Heart right ventricle (tissue), 16 donors: Measurements from ENCODE around the gene ZNF555. TPM values are rescaled to one million over a fixed set of nuclear protein-coding genes. Genes with fewer than 3 reads are reported as not detected.

ENCODE experiments used
- ATAC-seq, 8 donors: fragments of 200-7000 bp; cut with Tn5 transposase; one replicate each; pipeline ENCODE4 v1.9.1; 2020; ENCODE audit warnings: mild to moderate bottlenecking in 8 of 8, moderate library complexity in 8 of 8, moderate number of reproducible peaks in 1 of 8
- DNase-seq, 2 donors: peaks; one replicate each; pipeline ENCODE4 v3.0.0-alpha.2; 2020
- H3K27ac ChIP-seq, 10 donors: fragments of 200-600 bp; sonication (generic) in 2 of 10; one replicate each; pipeline versions ENCODE4 v1.5.0 to v1.8.0; 2020 to 2022; ENCODE audit warnings: mild to moderate bottlenecking in 3 of 10
- H3K27me3 ChIP-seq, 7 donors: fragments of 200-600 bp; one replicate each; pipeline ENCODE4 v1.8.0; 2021 to 2022; ENCODE audit warnings: mild to moderate bottlenecking in 2 of 7
- H3K36me3 ChIP-seq, 9 donors: fragments of 200-600 bp; sonication (generic) in 1 of 9; one replicate each; pipeline versions ENCODE4 v1.5.0 to v1.8.0; 2020 to 2022; ENCODE audit warnings: mild to moderate bottlenecking in 2 of 9
- H3K4me1 ChIP-seq, 9 donors: fragments of 200-600 bp; sonication (generic) in 1 of 9; one replicate each; pipeline versions ENCODE4 v1.5.0 to v1.8.0; 2020 to 2022; ENCODE audit warnings: mild to moderate bottlenecking in 4 of 9
- H3K4me3 ChIP-seq, 10 donors: fragments of 200-600 bp; sonication (generic) in 2 of 10; one replicate each; pipeline versions ENCODE4 v1.5.0 to v1.8.0; 2020 to 2022; ENCODE audit warnings: mild to moderate bottlenecking in 7 of 10, moderate library complexity in 2 of 10
- H3K9me3 ChIP-seq, 11 donors: fragments of 200-600 bp in 10 of 11; sonication (generic) in 2 of 11; one replicate each; pipeline versions ENCODE4 v1.5.0 to v1.8.0; 2013 to 2022; ENCODE audit warnings: mild to moderate bottlenecking in 2 of 11, control low read depth in 1 of 11, moderate library complexity in 1 of 11
- WGBS, 2 donors: extraction: QIAGEN DNeasy Blood & Tissue Kit; methylation state at CpG; one replicate each; pipeline ENCODE4 v1.1.7; 2013; ENCODE audit warnings: inconsistent platforms in 1 of 2; 5-methylcytosine and 5-hydroxymethylcytosine counted together
- intact Hi-C, 10 donors: fragments of 100-400 bp; cut with DNase I; formaldehyde crosslinking; loops; one replicate each; pipeline versions ENCODE4 v1.11.1 to v1.14.2; 2022
- polyA plus RNA-seq, 2 donors: library from polyadenylated mRNA; stranded (reverse); fragments of 200-250 nt; gene quantifications; one replicate each; pipeline ENCODE4 v1.2.3, GENCODE V29; 2013
- total RNA-seq, 10 donors: library from RNA; stranded (reverse); fragmentation: NEBNext Ultra II Directional in 3 of 10; extraction: Animal tissue kit (Norgen Biotek cat#: 25700) in 3 of 10; gene quantifications; one replicate each; pipeline versions ENCODE4 v1.2.1 to v1.2.4, GENCODE V29; 2021 to 2023
- TF ChIP-seq, protein P1 (sequence below), 9 donors: fragments of 200-600 bp; sonication (generic) in 2 of 9; IDR thresholded peaks; one replicate each; pipeline versions ENCODE4 v1.5.0 to v1.8.0; 2021 to 2022; ENCODE audit warnings: antibody characterized with exemption in 9 of 9, mild to moderate bottlenecking in 5 of 9, moderate library complexity in 1 of 9
- donor health status: Arrhythmogenic right ventricular cardiomyopathy.
- donor health status: ischemic (EF 13 %, LVEDD 7.1; RV severe dilation, severe dysfunction).
- donor health status: healthy with polysubstance abuse.
- donor health status: DM: no; HTN: yes; CAD: no.
- donor health status: DM: no; HTN: no; CAD: no.
- donor health status: ischemic (EF 25% LVEDD 6.9; RV normal size, moderate dysfunction).
- donor health status: ischemic (EF 25% LVEDD 5.7; RV mildly dilated, moderate dysfunction).
- donor health status: healthy.
- donor health status: DM: yes; HTN: yes; CAD: no.
- donor health status: Ischemic cardiomyopathy.
- donor health status: ischemic (EF 35%, LVEDD 5.7; RV mildly dilated, moderate dysfunction).
- donor health status: nonischemic (EF 11% LVEDD 7.7; RV severe dilation, severe dysfunction).
- donor health status: DM: yes; HTN: yes; CAD: no.
- donor health status: PGD.
- donor health status: ischemic (EF 29% LVEDD 5.4; RV normal size, mild dysfunction).
- donor health status: nonischemic (EF 23%, LVEDD 6.1; RV moderate dilation, normal function).

ZNF555 gene
- total and polyA plus RNA-seq, 12 donors: 2.6 to 11.3 (median 8.2) TPM

DNA sequence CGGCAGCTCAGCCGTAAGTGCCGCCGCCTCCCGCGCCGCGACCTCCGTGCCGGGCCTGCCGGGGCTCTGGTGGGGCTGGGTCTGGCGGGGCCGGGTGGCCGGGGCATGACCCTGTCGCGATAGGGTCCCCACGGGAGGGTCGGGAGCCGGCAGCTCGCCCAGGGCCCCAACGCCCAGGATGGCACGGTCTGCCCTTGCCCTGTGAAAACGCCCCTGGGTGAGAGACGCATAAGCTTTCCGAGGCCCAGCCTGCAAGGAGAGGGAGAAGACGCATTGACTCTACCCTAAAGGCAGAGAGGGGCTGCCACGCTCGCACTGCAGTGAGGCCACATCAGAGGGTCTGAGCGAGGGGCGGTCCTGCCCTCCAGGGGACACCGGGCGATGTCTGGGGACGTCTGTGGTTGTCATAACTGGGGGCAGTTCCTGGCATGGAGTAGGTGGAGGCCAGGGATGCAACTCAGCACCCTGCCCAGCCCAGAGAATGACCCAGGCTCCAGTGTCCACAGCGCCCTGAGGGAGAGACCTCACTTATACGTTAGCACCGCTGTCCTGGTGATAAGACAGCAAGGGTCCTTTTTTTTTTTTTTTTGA, 21.1 kb upstream of the ZNF555 start:
- Histone ChIP-seq H3K9me3 (no peaks in the 10 kb centered on the region), H3K27me3 (no peaks in the 10 kb centered on the region), H3K36me3 (peaks cover 0 to 17% (median 7%) of the 10 kb centered on the region in 9 donors), H3K27ac (peak overlapping the region in 9 of 10 donors; percentile 32 to 83 (median 70)), H3K4me1 (peaks cover 0 to 19% (median 8%) of the 10 kb centered on the region in 9 donors), H3K4me3 (peak overlapping the region; percentile 72 to 87 (median 82))
- 2% methylated on average over 25 to 36 of the region's 36 CpGs for WGBS, 2 donors
- peak in 4 of 8 donors; percentile 10 to 31 (median 16) for ATAC-seq
- no peak for DNase-seq
- TF ChIP-seq, protein P1, sequence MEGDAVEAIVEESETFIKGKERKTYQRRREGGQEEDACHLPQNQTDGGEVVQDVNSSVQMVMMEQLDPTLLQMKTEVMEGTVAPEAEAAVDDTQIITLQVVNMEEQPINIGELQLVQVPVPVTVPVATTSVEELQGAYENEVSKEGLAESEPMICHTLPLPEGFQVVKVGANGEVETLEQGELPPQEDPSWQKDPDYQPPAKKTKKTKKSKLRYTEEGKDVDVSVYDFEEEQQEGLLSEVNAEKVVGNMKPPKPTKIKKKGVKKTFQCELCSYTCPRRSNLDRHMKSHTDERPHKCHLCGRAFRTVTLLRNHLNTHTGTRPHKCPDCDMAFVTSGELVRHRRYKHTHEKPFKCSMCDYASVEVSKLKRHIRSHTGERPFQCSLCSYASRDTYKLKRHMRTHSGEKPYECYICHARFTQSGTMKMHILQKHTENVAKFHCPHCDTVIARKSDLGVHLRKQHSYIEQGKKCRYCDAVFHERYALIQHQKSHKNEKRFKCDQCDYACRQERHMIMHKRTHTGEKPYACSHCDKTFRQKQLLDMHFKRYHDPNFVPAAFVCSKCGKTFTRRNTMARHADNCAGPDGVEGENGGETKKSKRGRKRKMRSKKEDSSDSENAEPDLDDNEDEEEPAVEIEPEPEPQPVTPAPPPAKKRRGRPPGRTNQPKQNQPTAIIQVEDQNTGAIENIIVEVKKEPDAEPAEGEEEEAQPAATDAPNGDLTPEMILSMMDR (IDR thresholded peaks at IDR 0.05): no peak
- intact Hi-C loops: no loop called here

- peaks cover 0 to 38% (median 15%) of the 10 kb centered on the region in 9 donors for H3K36me3 ChIP-seq
- intact Hi-C loops: no loop called here
- H3K9me3 ChIP-seq: peaks cover 0 to 11% (median 0%) of the 10 kb centered on the region in 11 donors
- no peak for DNase-seq
- no peak overlapping the region for H3K27ac ChIP-seq
- H3K4me3 ChIP-seq: no peak overlapping the region
- 92 to 96% methylated on average over 5 of the region's 5 CpGs for WGBS, 2 donors
- ATAC-seq: no peak
- H3K27me3 ChIP-seq: no peaks in the 10 kb centered on the region
- TF ChIP-seq, protein P1 (IDR thresholded peaks at IDR 0.05): no peak
- peaks cover 0 to 19% (median 8%) of the 10 kb centered on the region in 9 donors for H3K4me1 ChIP-seq
Observed at GRCh38 chr19:2822846-2823245, 18.4 kb upstream of the ZNF555 start.

DNA sequence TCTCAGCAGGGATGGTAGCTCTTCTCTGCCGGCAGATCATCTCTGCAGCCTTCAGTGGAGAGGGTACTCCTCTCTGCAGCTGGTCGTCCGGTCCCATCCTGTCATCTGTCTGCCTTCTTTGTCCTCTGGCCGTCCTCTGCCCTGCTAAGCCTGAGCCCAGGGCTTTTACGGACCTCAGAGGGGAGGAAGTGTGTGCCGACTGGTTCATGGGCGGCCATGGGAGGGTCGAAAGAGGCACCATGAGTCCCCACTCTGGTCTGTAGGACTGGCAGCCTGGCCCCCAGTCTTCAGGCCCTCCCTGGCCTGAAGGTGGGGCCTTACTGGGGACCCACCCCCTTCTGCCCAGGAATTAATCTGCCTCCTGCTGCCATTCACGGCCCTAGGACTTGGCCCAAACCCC, 17.6 kb upstream of the ZNF555 start:
- no peak for DNase-seq
- TF ChIP-seq, protein P1 (IDR thresholded peaks at IDR 0.05): no peak
- H3K27ac ChIP-seq: no peak overlapping the region
- no peak for ATAC-seq
- H3K9me3 ChIP-seq: peaks cover 0 to 19% (median 0%) of the 10 kb centered on the region in 11 donors
- H3K4me1 ChIP-seq: peaks cover 0 to 19% (median 8%) of the 10 kb centered on the region in 9 donors
- 77 to 87% methylated on average over 9 of the region's 9 CpGs for WGBS, 2 donors
- H3K4me3 ChIP-seq: no peak overlapping the region
- H3K36me3 ChIP-seq: peaks cover 0 to 46% (median 17%) of the 10 kb centered on the region in 9 donors
- intact Hi-C loops: no loop called here
- no peaks in the 10 kb centered on the region for H3K27me3 ChIP-seq

GRCh38 chr19:2824129-2824528, 17.1 kb upstream of the ZNF555 start:
- intact Hi-C loops: no loop called here
- no peaks in the 10 kb centered on the region for H3K27me3 ChIP-seq
- no peak overlapping the region for H3K4me3 ChIP-seq
- H3K4me1 ChIP-seq: peaks cover 0 to 18% (median 8%) of the 10 kb centered on the region in 9 donors
- 69 to 73% methylated on average over 8 of the region's 8 CpGs for WGBS, 2 donors
- no peak overlapping the region for H3K27ac ChIP-seq
- no peak for DNase-seq
- H3K9me3 ChIP-seq: peaks cover 0 to 23% (median 0%) of the 10 kb centered on the region in 11 donors
- no peak for ATAC-seq
- TF ChIP-seq, protein P1 (IDR thresholded peaks at IDR 0.05): no peak
- peaks cover 0 to 51% (median 21%) of the 10 kb centered on the region in 9 donors for H3K36me3 ChIP-seq
